CD4-positive, alpha-beta memory T cell (primary cell): Measurements from ENCODE around the gene SIGLEC9. TPM values are rescaled to one million over a fixed set of nuclear protein-coding genes. Genes with fewer than 3 reads are reported as not detected.
A peak's percentile ranks its signal among the peaks of the same experiment; 100 is the strongest.

ENCODE experiments used
- CTCF ChIA-PET: fragments of 350-600 bp; sonication (Branson Sonifier 250); formaldehyde crosslinking; loops from one replicate; lab custom pipeline; 2021; ENCODE audit warnings: inconsistent platforms; ENCODE audit not compliant: partially characterized antibody; lab: Charles Lee
- POLR2A ChIA-PET: fragments of 350-600 bp; sonication (Branson Sonifier 250); formaldehyde crosslinking; loops from one replicate; lab custom pipeline; 2021; ENCODE audit not compliant: partially characterized antibody; lab: Charles Lee
- DNase-seq, 5 donors: peaks; one replicate each; pipeline versions ENCODE4 v3.0.0 to v3.0.0-alpha.2; 2020 to 2022; ENCODE audit warnings: mixed read lengths in 1 of 5
- H3K27ac ChIP-seq: one replicate; pipeline ENCODE4 v1.7.0; 2013; ENCODE audit warnings: low read depth, low read length
- H3K27me3 ChIP-seq: 2 replicates; pipeline ENCODE4 v1.7.0; 2013; ENCODE audit warnings: mild to moderate bottlenecking, low read length, moderate library complexity; ENCODE audit not compliant: insufficient read depth
- H3K36me3 ChIP-seq: 2 replicates; pipeline ENCODE4 v1.7.0; 2013; ENCODE audit warnings: mild to moderate bottlenecking, low read length, moderate library complexity; ENCODE audit not compliant: insufficient read depth
- H3K4me1 ChIP-seq: 2 replicates; pipeline ENCODE4 v1.7.0; 2013; ENCODE audit warnings: mild to moderate bottlenecking, low read length, moderate library complexity; ENCODE audit not compliant: insufficient read depth
- H3K4me3 ChIP-seq, 2 donors: one replicate each; pipeline ENCODE4 v1.7.0; 2013; ENCODE audit warnings: low read length in 2 of 2, mild to moderate bottlenecking in 1 of 2
- H3K9me3 ChIP-seq, 2 donors: one replicate each; pipeline ENCODE4 v1.7.0; 2013; ENCODE audit warnings: low read length in 2 of 2, control low read depth in 1 of 2; ENCODE audit not compliant: control insufficient read depth in 1 of 2
- H3K27ac Mint-ChIP-seq, 7 donors: one replicate each; pipeline ENCODE4 v1.8.0; 2020 to 2021; ENCODE audit warnings: mixed read lengths in 7 of 7, mild to moderate bottlenecking in 6 of 7, inconsistent platforms in 3 of 7, moderate library complexity in 3 of 7
- H3K27me3 Mint-ChIP-seq, 2 donors: one replicate each; pipeline ENCODE4 v1.8.0; 2020 to 2021; ENCODE audit warnings: mixed read lengths in 2 of 2
- H3K36me3 Mint-ChIP-seq, 2 donors: one replicate each; pipeline ENCODE4 v1.8.0; 2020 to 2021; ENCODE audit warnings: mixed read lengths in 2 of 2, inconsistent platforms in 1 of 2, mild to moderate bottlenecking in 1 of 2
- H3K4me1 Mint-ChIP-seq, 4 donors: one replicate each; pipeline ENCODE4 v1.8.0; 2020 to 2021; ENCODE audit warnings: mixed read lengths in 4 of 4, mild to moderate bottlenecking in 1 of 4
- H3K4me3 Mint-ChIP-seq, 8 donors: one replicate each; pipeline ENCODE4 v1.8.0; 2020 to 2021; ENCODE audit warnings: mixed read lengths in 8 of 8, mild to moderate bottlenecking in 7 of 8, moderate library complexity in 6 of 8, inconsistent platforms in 3 of 8
- H3K9me3 Mint-ChIP-seq, 8 donors: one replicate each; pipeline ENCODE4 v1.8.0; 2020 to 2021; ENCODE audit warnings: mixed read lengths in 8 of 8, mild to moderate bottlenecking in 5 of 8, inconsistent platforms in 3 of 8, moderate library complexity in 1 of 8
- intact Hi-C: fragments of 100-400 bp; cut with micrococcal nuclease; formaldehyde crosslinking; loops from one replicate; pipeline ENCODE4 v1.15.1; 2023
- polyA plus RNA-seq, 2 donors: library from polyadenylated mRNA; unstranded; fragments of 300-500 nt; fragmentation: Illumina TruSeq; gene quantifications; one replicate each; pipeline ENCODE4 v1.2.3, GENCODE V29; 2021
- total RNA-seq, 2 experiments: library from RNA; stranded (reverse); gene quantifications; one replicate each; pipeline ENCODE4 v1.2.3, GENCODE V29; 2021

SIGLEC9 gene
- total and polyA plus RNA-seq, 4 experiments from 2014 or later, result 2.4 to 3.9 (median 3.0) TPM

- H3K27me3 Mint-ChIP-seq, result no peaks in the 10 kb centered on the region
- H3K9me3 Mint-ChIP-seq, result no peaks in the 10 kb centered on the region
- ChIA-PET POLR2A (no interaction called here), CTCF (no interaction called here)
- H3K4me1 ChIP-seq, result no peaks in the 10 kb centered on the region
- no peak overlapping the region for H3K4me3 ChIP-seq
- H3K9me3 ChIP-seq, result no peaks in the 10 kb centered on the region
- no peak for DNase-seq
- H3K36me3 ChIP-seq, result no peaks in the 10 kb centered on the region
- H3K36me3 Mint-ChIP-seq, result peaks cover 0 to 8% of the 10 kb centered on the region in 2 donors
- peaks cover 2 to 6% (median 4%) of the 10 kb centered on the region in 4 donors for H3K4me1 Mint-ChIP-seq
- no peak overlapping the region for H3K27ac ChIP-seq
- H3K4me3 Mint-ChIP-seq, result no peak overlapping the region
- intact Hi-C loops, result loop anchor here (10.0 kb wide), 1 partner anchor 166 kb away; no protein-coding TSS in a partner anchor
- H3K27me3 ChIP-seq, result no peaks in the 10 kb centered on the region
- no peak overlapping the region for H3K27ac Mint-ChIP-seq
Measured at GRCh38 chr19:51091126-51091525, 33.6 kb upstream of the SIGLEC9 start.

DNA sequence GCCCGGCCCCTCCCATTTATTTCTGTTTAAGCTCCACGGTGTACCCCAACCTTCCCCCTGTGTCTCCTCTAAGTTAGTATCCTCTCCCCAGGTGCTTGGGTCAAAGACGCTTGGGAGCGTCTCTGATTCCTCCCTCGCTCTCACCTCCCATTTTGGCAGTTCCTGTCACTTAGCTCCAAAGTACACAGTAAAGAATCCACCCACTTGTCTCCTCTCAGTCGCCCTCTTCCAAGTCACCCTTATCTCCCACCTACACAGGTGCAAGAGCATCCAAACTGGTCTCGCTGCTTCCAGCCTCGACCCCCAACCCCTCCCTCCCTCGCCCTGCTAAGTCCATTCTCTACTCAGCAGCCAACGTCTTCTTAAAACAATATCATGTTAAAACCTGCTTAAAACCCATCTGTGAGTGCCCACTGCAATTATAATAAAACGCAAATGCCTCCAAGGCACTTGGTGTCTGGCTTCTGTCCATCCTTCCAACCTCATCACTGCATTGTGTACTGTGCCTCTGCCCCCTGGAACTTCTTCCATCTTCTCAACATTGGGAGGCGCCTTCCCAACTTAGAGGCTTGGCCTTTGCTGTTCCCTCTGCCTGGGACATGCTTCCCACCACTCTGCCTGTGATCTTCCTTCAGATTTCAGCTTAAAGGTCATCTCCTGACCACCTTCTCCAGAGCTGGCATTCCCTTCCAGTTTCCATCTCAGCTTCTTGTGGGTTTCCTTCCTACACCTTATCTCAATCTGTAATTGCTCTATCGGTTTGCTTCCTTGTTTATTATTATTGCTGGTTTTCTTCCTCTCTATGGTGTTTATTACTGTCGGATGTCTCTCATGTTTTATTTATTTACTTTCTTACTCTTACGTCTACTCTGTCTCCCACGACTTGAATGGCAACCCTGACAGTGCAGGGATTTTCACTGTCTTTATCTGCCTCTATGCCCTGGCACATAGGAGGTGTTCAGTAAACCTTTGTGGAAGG, 32.5 kb upstream of the SIGLEC9 start:
- H3K9me3 Mint-ChIP-seq, result no peaks in the 10 kb centered on the region
- Histone ChIP-seq H3K4me3 (no peak overlapping the region), H3K4me1 (peaks cover 4% of the 10 kb centered on the region), H3K27ac (no peak overlapping the region), H3K9me3 (no peaks in the 10 kb centered on the region), H3K27me3 (no peaks in the 10 kb centered on the region), H3K36me3 (no peaks in the 10 kb centered on the region)
- POLR2A ChIA-PET, result no interaction called here
- no peak overlapping the region for H3K4me3 Mint-ChIP-seq
- peaks cover 8 to 14% (median 11%) of the 10 kb centered on the region in 4 donors for H3K4me1 Mint-ChIP-seq
- H3K27me3 Mint-ChIP-seq, result no peaks in the 10 kb centered on the region
- CTCF ChIA-PET, result interaction anchor here (0.7 to 0.9 kb wide), 2 partner anchors 10 kb away, joined by 3 to 4 read pairs; no protein-coding TSS in a partner anchor
- no peak overlapping the region for H3K27ac Mint-ChIP-seq
- intact Hi-C loops, result loop anchor here (10.0 kb wide), 1 partner anchor 167 kb away; no protein-coding TSS in a partner anchor
- DNase-seq, result no peak
- peaks cover 4 to 5% of the 10 kb centered on the region in 2 donors for H3K36me3 Mint-ChIP-seq

DNA sequence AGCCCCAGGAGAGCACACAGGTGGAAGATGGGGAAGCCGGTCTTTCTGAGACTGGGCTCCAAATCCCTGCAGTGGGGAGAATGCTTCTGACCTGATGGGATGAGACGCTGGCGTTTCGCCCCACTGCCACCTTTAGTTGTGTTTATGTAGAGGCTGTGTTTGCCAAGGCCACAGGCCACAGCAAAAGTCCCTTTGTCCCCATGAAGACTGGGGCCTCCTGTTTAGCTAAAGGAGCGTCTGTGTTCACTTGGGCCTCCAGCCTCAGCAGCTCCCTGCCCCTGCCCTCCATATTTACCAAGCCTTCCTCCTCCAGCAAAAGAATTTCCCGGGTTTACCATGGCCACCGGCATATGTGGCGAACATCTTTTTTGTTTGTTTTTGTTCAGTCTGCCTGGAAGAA, 31.6 kb upstream of the SIGLEC9 start:
- H3K9me3 Mint-ChIP-seq, result no peaks in the 10 kb centered on the region

GRCh38 chr19:51093510-51094345, 31.0 kb upstream of the SIGLEC9 start:
- POLR2A ChIA-PET, result no interaction called here
- Mint-ChIP-seq H3K36me3 (peaks cover 5 to 9% of the 10 kb centered on the region in 2 donors), H3K27me3 (no peaks in the 10 kb centered on the region), H3K4me3 (no peak overlapping the region), H3K9me3 (no peaks in the 10 kb centered on the region), H3K27ac (peak overlapping the region in 2 of 7 donors; percentile 5 to 82), H3K4me1 (peaks cover 10 to 20% (median 15%) of the 10 kb centered on the region in 4 donors)
- H3K27ac ChIP-seq, result no peak overlapping the region
- H3K4me1 ChIP-seq, result peaks cover 10% of the 10 kb centered on the region
- H3K4me3 ChIP-seq, result no peak overlapping the region
- intact Hi-C loops, result loop anchor here (10.0 kb wide), 1 partner anchor 169 kb away; no protein-coding TSS in a partner anchor
- no peaks in the 10 kb centered on the region for H3K36me3 ChIP-seq
- H3K9me3 ChIP-seq, result no peaks in the 10 kb centered on the region
- DNase-seq, result no peak
- H3K27me3 ChIP-seq, result no peaks in the 10 kb centered on the region
- CTCF ChIA-PET, result interaction anchor here (1.6 kb wide), 1 partner anchor 9 kb away, joined by 4 read pairs; no protein-coding TSS in a partner anchor

More for the DNA sequence above, 31.6 kb upstream of the SIGLEC9 start:
- ChIA-PET CTCF (interaction anchor here (1.6 kb wide), 1 partner anchor 10 kb away, joined by 4 read pairs; no protein-coding TSS in a partner anchor), POLR2A (no interaction called here)
- peaks cover 10% of the 10 kb centered on the region for H3K4me1 ChIP-seq
- DNase-seq, result no peak
- H3K36me3 ChIP-seq, result no peaks in the 10 kb centered on the region
- H3K4me3 ChIP-seq, result no peak overlapping the region
- H3K27ac ChIP-seq, result no peak overlapping the region
- H3K4me3 Mint-ChIP-seq, result no peak overlapping the region
- no peaks in the 10 kb centered on the region for H3K27me3 ChIP-seq
- no peaks in the 10 kb centered on the region for H3K9me3 ChIP-seq
- H3K36me3 Mint-ChIP-seq, result peaks cover 5 to 9% of the 10 kb centered on the region in 2 donors
- peaks cover 10 to 20% (median 15%) of the 10 kb centered on the region in 4 donors for H3K4me1 Mint-ChIP-seq
- no peaks in the 10 kb centered on the region for H3K27me3 Mint-ChIP-seq
- intact Hi-C loops, result loop anchor here (10.0 kb wide), 1 partner anchor 168 kb away; no protein-coding TSS in a partner anchor
- H3K27ac Mint-ChIP-seq, result peak overlapping the region in 1 of 7 donors; percentile 82

DNA sequence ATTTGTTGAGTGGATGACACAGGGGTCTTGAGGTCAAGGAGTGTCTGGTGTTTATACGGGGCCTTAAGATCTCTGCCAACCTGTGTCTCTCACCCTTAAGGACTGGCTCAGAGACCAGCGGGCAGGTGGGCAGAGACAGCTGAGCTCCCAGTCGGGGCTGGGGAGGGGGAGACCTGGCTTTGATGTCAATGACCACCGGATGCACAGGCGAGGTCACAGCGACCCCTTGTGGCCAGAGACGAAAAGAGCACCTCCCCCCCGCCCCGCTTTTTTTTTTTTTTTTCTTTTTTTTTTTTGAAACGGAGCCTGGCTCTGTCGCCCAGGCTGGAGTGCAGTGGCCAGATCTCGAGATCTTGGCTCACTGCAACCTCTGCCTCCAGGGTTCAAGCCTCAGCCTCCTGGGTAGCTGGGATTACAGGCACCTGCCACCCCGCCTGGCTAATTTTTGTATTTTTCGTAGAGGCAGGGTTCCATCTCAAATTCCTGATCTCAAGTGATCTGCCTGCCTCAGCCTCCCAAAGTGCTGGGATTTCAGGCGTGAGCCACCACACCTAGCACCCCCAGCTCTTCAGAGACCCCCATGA, 29.9 kb upstream of the SIGLEC9 start:
- H3K36me3 Mint-ChIP-seq, result peaks cover 11 to 16% of the 10 kb centered on the region in 2 donors
- H3K27ac Mint-ChIP-seq, result no peak overlapping the region
- H3K27me3 Mint-ChIP-seq, result no peaks in the 10 kb centered on the region
- Histone ChIP-seq H3K4me3 (no peak overlapping the region), H3K4me1 (peaks cover 10% of the 10 kb centered on the region), H3K27ac (no peak overlapping the region), H3K36me3 (peaks cover 1% of the 10 kb centered on the region), H3K27me3 (no peaks in the 10 kb centered on the region), H3K9me3 (no peaks in the 10 kb centered on the region)
- intact Hi-C loops, result loop anchor here (5.0 to 10.0 kb wide), 2 partner anchors 38 to 170 kb away; no protein-coding TSS in a partner anchor
- peaks cover 14 to 26% (median 19%) of the 10 kb centered on the region in 4 donors for H3K4me1 Mint-ChIP-seq
- no peaks in the 10 kb centered on the region for H3K9me3 Mint-ChIP-seq
- ChIA-PET POLR2A (no interaction called here), CTCF (interaction anchor here (0.6 to 1.6 kb wide), 7 partner anchors 8 to 1161 kb away, joined by 3 to 4 read pairs (median 4); partner anchors contain the start of gene CTU1)
- peak in 1 of 5 donors; percentile 17 for DNase-seq
- no peak overlapping the region for H3K4me3 Mint-ChIP-seq

- CTCF ChIA-PET, result interaction anchor here (0.7 to 1.7 kb wide), 11 partner anchors 8 to 78 kb away, joined by 3 to 8 read pairs (median 5); no protein-coding TSS in a partner anchor
- Mint-ChIP-seq H3K27ac (peak overlapping the region in 6 of 7 donors; percentile 35 to 77 (median 47)), H3K4me1 (peaks cover 19 to 34% (median 25%) of the 10 kb centered on the region in 4 donors), H3K9me3 (no peaks in the 10 kb centered on the region), H3K4me3 (peak overlapping the region in 1 of 8 donors; percentile 3), H3K36me3 (peaks cover 14 to 26% of the 10 kb centered on the region in 2 donors), H3K27me3 (no peaks in the 10 kb centered on the region)
- Histone ChIP-seq H3K27ac (no peak overlapping the region), H3K4me3 (no peak overlapping the region), H3K27me3 (no peaks in the 10 kb centered on the region), H3K9me3 (no peaks in the 10 kb centered on the region), H3K36me3 (peaks cover 15% of the 10 kb centered on the region), H3K4me1 (peaks cover 10% of the 10 kb centered on the region)
- POLR2A ChIA-PET, result no interaction called here
- intact Hi-C loops, result loop anchor here (2.0 to 10.0 kb wide), 3 partner anchors 36 to 172 kb away; no protein-coding TSS in a partner anchor
- no peak for DNase-seq
Measured at GRCh38 chr19:51096473-51097165, 28.1 kb upstream of the SIGLEC9 start.
